ENCODE data around the gene MED27. TPM values are rescaled to one million over a fixed set of nuclear protein-coding genes. Genes with fewer than 3 reads are reported as not detected.

MED27 gene
- total and polyA plus RNA-seq, 2 of the 4 experiments (the other 2 are of a cell fraction): 50.2 to 63.4 TPM

GRCh38 chr9:131858147-131858546 is 221.5 kb downstream of the MED27 start:
- H4K91ac ChIP-seq (ENCODE audit: insufficient read depth, low read depth, low read length): no peak overlapping the region
- H4K5ac ChIP-seq (ENCODE audit: low read depth, low read length): no peak overlapping the region
- no peak for DNase-seq
- no peak overlapping the region for H3K18ac ChIP-seq (ENCODE audit: low read depth, low read length)
- no peaks in the 10 kb centered on the region for H3K9me3 ChIP-seq (ENCODE audit: control insufficient read depth, insufficient read depth, low read length)
- intact Hi-C loops (cut with micrococcal nuclease): no loop called here
- H3K36me3 ChIP-seq (ENCODE audit: control insufficient read depth, insufficient read depth, low read length): peaks cover 17% of the 10 kb centered on the region
- no peak overlapping the region for H3K4me3 ChIP-seq (ENCODE audit: insufficient read depth, low read depth, low read length)
- no peak overlapping the region for H3K4me2 ChIP-seq (ENCODE audit: low read depth, low read length)
- no peak overlapping the region for H2AK9ac ChIP-seq (replicated peaks; ENCODE audit: low read depth, low read length, poor library complexity)
- POLR2A ChIA-PET (ENCODE audit: unreplicated experiment): no interaction called here
- no peak overlapping the region for H4K8ac ChIP-seq (ENCODE audit: low read depth in 2 of 2, low read length in 2 of 2)
- no peaks in the 10 kb centered on the region for H3K27me3 ChIP-seq (ENCODE audit: control insufficient read depth, insufficient read depth, low read length)
- in situ Hi-C loops (cut with MboI; ENCODE audit: low sequenced_read_pairs): no loop called here
- H2BK120ac ChIP-seq (ENCODE audit: low read depth, low read length): no peak overlapping the region
- no peak overlapping the region for H2AFZ ChIP-seq (replicated peaks; ENCODE audit: low read length, poor library complexity)
- no peak overlapping the region for H2BK20ac ChIP-seq (ENCODE audit: low read depth, low read length)
- H2BK5ac ChIP-seq (ENCODE audit: low read depth, low read length, poor library complexity, severe bottlenecking): no peak overlapping the region
- no peaks in the 10 kb centered on the region for H3K9me1 ChIP-seq (ENCODE audit: insufficient read depth, low read length)
- no peak overlapping the region for H3K9ac ChIP-seq (ENCODE audit: low read depth, low read length)
- no peak overlapping the region for H3K14ac ChIP-seq (replicated peaks; ENCODE audit: low read depth, low read length)
- WGBS, 2 experiments (ENCODE audit: extremely low coverage in 2 of 2, insufficient read length in 1 of 2): 71% methylated on average over 7 of the region's 12 CpGs; no CpG with 5 or more reads in 1 of the 2 experiments
- no peaks in the 10 kb centered on the region for H3K4me1 ChIP-seq (ENCODE audit: control insufficient read depth, insufficient read depth, low read length)
- no peak for ATAC-seq (ENCODE audit: low read depth)
- no peak overlapping the region for H3K23ac ChIP-seq (ENCODE audit: low read depth, low read length)
- dilution Hi-C loops (cut with HindIII; ENCODE audit: low sequenced_read_pairs, unreplicated experiment): no loop called here
- CTCF ChIA-PET: no interaction called here
- no TSS peak for BruUV-seq (replicated peaks)
- H3K27ac ChIP-seq (ENCODE audit: insufficient read depth, low read length): no peak overlapping the region
- H3K56ac ChIP-seq (ENCODE audit: extremely low read depth, insufficient read depth, low read length): no peak overlapping the region
- no peak overlapping the region for H3K4ac ChIP-seq (ENCODE audit: low read depth, low read length)
- no peaks in the 10 kb centered on the region for H4K20me1 ChIP-seq (ENCODE audit: insufficient read depth, low read length)
- no peaks in the 10 kb centered on the region for H3K79me1 ChIP-seq (ENCODE audit: low read depth in 1 of 2, low read length in 2 of 2)
- TF ChIP-seq MAZ (IDR thresholded peaks at IDR 0.05; ENCODE audit: borderline replicate concordance, low read depth, low read length) (no peak), FOS (IDR thresholded peaks at IDR 0.05; ENCODE audit: low read depth, low read length) (no peak), CEBPB (IDR thresholded peaks at IDR 0.05; ENCODE audit: low read depth, low read length) (no peak), RCOR1 (IDR thresholded peaks at IDR 0.05; ENCODE audit: insufficient replicate concordance, low read length) (no peak), CHD1 (IDR thresholded peaks at IDR 0.05; ENCODE audit: low read depth, low read length) (no peak)
- no peak overlapping the region for H2AK5ac ChIP-seq (ENCODE audit: low read depth, low read length)
- H2BK15ac ChIP-seq (ENCODE audit: low read depth, low read length): no peak overlapping the region
